GM19351 (cell line): ENCODE data around the gene ZBTB22.
"Not testable (repeated sequence)": the region's sequence is repeated elsewhere in the genome, so short reads cannot be mapped to it uniquely, and the experiment has no call there.

Experiments used
- ATAC-seq: cut with Tn5 transposase; IDR thresholded peaks from one replicate; pipeline ENCODE4 v1.9.1; 2021; ENCODE audit warnings: mild to moderate bottlenecking, moderate library complexity; ENCODE audit not compliant: unreplicated experiment

The ZBTB22 gene

DNA sequence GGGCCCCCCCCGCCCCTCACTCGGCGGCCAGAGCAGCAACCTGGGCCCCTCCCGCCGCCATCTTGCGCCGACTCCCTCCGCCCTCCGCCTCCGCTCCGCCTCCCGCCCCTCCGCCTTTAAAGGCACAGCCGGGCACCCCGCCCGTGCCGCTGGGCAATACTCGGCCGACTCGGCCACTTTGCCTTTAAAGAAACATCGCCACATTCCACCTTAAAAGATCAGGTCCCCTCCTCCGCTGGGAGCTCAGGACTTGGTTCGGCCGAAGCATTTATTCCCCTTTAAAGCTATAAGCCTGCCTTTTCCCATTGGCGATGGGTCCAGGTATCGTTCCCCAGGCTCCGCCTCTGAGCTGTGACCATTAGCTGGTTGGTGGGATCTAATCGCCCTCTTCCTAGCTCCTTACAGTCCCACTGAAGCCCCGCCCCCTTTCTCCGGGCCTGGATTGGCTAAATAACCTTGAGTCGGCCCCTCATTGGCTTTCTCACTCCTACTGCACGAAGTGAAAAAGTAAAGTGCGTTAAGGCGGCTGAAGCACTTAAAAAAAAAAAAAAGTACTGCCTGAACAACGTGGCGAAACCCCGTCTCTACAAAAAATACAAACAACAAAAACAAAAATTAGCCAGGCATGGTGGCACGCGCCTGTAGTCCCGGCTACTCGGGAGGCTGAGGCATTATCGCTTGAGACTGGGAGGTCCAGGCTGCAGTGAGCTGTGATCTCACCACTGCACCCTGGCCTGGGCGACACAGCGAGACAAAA is at the start of gene ZBTB22:
Gene ZBTB22, minus strand, starts transcription at position 76 of the 757 bp plus-strand sequence. CDS start 828 bp downstream, outside the sequence.
- peak; percentile 59 for ATAC-seq

- no peak for ATAC-seq
These were observed 49.6 kb upstream of the ZBTB22 start for GRCh38 chr6:33367009-33367714.

DNA sequence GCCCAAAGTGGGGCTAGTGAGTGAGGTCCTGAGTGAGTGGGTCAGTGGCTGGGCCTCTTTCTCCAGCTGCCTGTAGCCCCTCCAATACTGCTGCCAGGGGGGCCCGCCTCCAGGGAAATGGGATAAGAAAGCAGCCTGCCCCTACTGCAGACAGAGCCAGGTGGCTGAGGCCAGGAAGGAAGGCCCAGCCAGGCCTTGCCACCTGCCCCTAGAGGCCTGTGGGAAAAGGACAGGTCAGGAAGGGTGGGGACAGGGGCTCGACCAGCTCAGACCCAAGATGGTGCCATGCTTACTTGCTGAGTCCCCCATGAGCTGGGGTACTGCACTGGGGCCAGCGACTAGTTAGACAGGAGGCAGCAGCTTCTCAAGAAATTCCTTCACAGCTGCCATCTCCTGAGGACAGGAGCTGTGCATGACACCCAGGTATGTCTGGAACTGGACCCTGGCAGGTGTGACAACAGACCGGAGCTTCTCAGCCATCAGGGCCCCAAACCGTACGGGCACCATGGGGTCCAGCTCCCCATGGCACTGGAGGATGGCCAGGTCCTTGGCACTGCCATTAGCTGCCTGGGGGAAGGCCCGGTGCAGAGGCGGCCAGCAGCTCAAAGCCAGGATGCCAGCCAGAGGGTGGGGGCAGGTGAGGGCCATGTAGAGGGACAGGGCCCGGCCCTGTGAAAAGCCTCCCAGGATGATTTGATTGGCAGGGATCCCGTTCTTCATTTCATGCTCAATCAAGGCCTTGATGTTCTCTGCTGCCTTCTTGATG is 47.8 kb upstream of the ZBTB22 start:
- ATAC-seq, result not testable (repeated sequence)

DNA sequence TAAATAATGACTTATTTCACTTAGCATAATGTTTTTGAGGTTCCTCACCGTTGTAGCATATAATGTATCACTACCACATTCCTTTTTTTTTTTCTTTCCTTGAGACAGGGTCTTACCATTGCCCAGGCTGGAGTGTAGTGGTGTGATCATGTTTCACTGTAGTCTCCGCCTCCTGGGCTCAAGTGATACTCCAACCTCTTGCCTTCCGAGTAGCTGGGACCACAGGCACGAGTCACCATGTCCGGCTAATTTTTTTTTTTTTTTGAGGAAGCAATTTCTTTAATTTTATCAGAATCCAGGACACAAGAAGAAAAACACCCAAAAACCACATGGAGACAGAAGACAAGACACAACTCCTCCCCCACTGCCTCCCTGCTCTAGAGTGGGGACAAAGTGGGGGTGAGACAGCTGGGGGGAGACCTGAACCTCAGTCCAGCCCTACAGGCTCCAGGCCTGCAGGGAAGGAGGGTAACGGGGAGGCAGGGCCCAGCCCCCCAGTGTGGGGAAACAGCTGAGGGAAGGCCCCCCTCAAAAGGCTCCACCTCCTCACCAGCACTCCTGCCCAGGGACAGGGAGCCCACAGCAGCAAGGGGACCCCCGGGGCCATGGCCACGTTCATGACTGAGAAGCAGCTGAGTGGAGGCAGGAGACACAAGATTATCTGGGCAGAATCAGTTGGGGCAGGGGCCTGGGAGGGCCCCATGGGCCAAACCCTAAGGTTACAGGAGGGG is 47.1 kb upstream of the ZBTB22 start:
- not testable (repeated sequence) for ATAC-seq

- not testable (repeated sequence) for ATAC-seq
These were observed 45.9 kb upstream of the ZBTB22 start for GRCh38 chr6:33363486-33363885.

GRCh38 chr6:33359331-33359730 is 41.8 kb upstream of the ZBTB22 start:
- ATAC-seq, result no peak

GRCh38 chr6:33357160-33357871 is 39.8 kb upstream of the ZBTB22 start:
- ATAC-seq, result not testable (repeated sequence)

DNA sequence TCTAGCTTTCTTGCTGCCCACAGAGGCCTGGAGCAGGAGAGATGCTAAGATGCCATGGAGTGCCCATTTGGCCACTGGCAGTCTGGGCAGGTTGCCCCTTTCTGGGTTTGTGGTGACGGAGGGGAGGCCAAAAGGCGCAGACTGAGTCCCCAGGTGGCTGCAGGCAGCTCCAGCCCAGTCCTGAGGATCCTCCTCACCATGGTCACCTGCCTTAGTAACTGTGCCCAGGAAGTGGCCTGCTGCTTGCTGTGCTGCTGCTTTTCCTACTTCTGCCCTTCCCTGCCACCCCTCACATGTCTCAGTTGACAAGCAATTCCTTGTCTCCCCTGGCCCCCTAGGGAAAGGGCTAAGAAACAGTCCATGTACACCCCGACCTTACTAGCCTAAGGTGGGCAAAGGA is 38.8 kb upstream of the ZBTB22 start:
- no peak for ATAC-seq

DNA sequence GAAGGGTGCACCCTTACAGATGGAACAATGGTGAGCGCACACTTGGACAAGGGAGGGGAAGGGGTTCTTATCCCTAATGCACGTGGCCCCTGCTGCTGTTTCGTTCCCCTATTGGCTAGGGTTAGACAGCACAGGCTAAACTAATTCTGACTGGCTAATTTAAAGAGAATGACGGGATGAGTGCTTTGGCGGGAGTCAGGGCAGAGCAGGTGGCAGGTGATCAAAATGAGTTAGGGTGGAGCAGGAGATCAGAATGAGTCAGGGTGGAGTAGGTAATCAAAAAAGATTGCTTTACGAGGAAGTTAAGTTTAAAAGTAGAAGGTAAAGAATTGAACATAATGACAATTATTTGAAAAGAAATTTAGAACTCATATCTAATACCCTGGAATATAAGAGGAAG is 38.3 kb upstream of the ZBTB22 start:
- ATAC-seq, result not testable (repeated sequence)

DNA sequence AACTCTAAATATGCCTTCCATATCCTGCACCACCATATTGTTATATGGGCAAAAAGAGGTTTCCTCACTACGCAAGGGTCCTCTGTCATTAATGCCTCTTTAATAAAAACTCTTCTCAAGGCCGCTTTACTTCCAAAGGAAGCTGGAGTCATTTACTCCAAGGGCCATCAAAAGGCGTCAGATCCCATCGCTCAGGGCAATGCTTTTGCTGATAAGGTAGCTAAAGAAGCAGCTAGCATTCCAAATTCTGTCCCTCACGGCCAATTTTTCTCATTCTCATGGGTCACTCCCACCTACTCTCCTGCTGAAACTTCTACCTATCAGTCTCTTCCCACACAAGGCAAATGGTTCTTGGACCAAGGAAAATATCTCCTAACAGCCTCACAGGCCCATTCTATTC is 30.3 kb upstream of the ZBTB22 start:
- no peak for ATAC-seq

DNA sequence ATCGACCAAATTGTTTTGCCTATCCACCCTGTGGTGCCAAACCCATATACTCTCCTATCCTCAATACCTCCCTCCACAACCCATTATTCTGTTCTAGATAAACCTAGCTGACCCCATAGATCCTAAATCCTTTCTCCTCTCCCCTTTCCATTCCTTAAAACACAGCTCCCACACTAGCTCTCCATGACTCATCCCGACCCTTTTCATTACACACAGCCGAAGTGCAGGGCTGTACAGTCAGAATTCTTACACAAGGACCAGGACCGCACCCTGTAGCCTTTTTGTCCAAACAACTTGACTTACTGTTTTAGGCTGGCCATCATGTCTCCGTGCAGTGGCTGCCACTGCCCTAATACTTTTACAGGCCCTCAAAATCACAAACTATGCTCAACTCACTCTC is 29.4 kb upstream of the ZBTB22 start:
- ATAC-seq, result not testable (repeated sequence)

DNA sequence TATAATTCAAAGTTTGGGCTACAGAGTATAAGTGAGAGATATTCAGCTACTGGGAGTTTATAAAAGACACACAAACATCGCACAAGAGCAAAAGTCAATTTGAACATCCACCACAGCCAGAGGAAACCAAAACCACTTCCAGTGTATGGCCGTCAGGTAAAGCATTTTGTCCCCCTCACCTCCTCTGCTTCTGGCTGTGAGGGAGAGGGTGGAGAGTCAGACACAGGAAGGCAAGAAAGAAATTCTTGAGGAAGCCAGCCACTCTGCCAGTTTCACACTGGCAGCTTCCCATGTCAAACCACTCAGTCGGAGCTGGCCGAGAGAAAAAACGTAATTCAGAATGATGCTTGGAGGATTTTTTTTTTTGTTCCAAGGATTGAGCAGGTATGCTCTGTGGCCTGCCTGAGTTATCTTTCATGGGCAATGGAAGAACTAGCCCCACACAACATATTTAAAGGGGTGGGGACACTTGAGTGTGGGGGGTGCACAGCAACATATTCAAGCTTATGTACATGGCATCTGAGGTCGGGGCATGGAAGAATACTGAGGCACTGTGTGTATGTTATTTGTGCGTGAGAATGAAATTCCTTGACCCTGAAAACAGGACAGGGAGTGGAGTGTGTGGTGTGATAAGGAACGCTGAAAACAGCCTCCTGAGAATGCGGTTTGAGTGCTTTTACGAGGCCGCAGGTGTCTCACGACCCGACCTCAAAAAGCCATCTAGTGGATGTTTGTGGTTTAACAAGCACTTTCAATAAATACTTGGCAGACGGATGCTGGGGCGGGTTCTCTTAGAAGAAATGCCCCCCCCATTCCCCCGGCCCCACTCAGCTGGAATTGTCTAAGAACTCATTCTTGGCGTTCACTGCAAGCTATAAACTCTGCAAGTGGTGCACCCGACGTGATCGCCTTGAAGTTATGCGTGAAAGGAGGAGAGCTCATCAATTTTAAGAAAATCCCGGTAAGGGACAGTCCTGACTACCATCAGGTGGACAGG is 27.5 kb upstream of the ZBTB22 start:
- no peak for ATAC-seq

- ATAC-seq, result no peak
These were observed 26.5 kb upstream of the ZBTB22 start for GRCh38 chr6:33343953-33344611.

GRCh38 chr6:33343606-33343952 is 26.0 kb upstream of the ZBTB22 start:
- not testable (repeated sequence) for ATAC-seq

DNA sequence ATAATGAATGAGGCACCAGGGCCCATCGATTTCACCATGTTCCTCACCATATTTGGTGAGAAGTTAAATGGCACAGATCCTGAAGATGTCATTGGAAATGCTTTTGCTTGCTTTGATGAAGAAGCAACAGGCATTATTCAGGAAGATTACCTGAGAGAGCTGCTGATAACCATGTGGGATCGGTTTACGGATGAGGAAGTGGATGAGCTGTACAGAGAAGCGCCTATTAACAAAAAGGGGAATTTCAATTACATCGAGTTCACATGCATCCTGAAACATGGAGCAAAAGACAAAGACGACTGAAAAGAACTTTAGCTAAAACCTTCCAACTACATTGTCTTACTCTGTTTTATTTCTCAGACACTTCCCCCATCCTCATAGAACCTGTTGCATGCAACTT is 21.6 kb upstream of the ZBTB22 start:
- ATAC-seq, result no peak

GRCh38 chr6:33336495-33336894 is 19.0 kb upstream of the ZBTB22 start:
- ATAC-seq, result no peak

DNA sequence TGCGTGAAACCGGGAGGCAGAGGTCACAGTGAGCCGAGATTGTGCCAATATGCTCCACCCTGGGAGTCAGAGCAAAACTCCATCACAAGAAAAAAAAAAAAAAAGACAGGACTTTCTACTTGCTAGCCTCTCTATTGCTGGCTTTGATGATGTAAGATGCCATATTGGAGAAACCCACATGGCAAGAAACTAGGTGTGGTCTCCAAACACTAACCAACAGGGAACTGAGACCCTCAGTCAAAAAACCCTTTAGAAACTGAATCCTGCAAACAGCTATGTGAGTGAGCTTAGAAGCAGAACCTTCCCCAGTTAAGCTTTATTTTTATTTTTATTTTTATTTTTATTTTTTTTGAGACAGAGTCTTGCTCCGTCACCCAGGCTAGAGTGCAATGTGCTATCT is 18.4 kb upstream of the ZBTB22 start:
- no peak for ATAC-seq

DNA sequence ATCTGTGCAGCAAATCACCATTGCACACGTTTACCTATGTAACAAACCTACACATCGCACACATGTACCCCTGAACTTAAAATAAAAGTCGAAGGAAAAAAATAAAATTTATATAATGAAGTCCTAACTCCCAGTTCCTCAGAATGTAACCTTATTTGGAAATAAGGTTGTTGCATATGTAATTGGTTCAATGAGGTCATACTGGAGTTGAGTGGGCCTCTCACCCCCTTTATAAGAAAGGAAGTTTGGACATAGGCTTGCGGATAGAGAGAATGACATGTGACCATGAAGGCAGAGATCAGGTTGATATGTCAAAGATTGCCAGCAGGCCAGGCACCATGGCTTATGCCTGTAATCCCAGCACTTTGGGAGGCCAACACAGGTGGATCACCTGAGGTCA is 16.1 kb upstream of the ZBTB22 start:
- no peak for ATAC-seq

DNA sequence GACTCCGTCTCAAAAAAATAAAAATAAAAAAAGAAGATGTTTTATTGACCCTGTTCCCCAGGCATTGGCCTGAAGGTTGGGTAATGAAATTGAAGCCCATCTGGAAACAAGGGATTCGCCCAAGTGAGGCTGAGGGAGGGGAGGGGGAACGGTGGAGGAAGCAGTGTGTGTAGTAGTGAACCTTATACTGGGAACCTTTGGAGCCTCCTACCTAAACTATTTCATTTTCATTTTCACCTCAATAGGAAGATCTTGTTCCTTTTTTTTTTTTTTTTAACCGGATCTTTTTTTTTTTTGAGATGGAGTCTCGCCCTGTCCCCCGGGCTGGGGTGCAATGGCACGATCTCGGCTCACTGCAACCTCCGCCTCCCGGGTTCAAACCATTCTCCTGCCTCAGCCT is 13.2 kb upstream of the ZBTB22 start:
- ATAC-seq, result no peak
